ENCODE data around the gene IGF2R. TPM values are rescaled to one million over a fixed set of nuclear protein-coding genes. Genes with fewer than 3 reads are reported as not detected.

IGF2R gene
- total RNA-seq, 4 donors from 2014 or later = 48.8 to 106 (median 92.3) TPM

DNA sequence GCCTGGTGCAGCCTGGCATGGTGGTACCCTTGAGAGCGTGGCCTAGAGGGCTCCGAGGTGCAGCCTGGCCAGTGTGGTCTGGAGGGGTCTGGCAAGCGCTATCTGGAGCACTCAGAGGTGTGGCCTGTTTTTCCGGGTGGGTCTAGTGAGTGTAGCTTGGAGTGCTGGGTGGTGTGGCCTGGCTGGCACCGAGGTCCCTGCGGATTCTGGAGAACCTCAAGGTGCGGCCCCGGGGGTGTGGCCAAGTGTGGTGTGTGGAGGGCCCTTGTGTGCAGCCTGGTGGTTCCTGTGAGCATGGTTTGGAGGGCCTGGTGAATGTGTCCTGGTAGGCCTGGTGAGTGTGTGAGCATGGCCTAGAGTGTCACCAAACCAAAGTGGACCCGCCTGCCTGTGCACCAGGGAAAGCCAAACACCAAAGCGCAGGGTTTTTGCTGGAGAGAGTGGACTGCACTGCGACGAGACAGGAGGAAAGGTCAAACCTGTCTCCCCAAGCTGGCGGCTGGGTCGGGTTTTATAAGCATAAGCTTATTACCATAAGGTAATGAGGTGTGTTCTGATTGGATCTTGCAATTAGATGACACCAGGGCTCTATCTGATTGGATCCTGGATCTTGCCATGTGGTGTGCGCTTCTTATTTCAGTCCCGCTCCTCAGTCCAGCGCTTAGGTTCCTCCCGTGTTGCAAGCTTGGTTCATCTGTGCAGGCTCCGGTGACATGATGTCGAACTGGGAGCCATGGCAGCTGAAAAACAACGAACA is 35.7 kb downstream of the IGF2R start:
- no peak for DNase-seq
- no peaks in the 10 kb centered on the region for H3K27me3 ChIP-seq
- no peak overlapping the region for H3K4me3 ChIP-seq
- H3K27ac ChIP-seq = no peak overlapping the region
- no peaks in the 10 kb centered on the region for H3K36me3 ChIP-seq
- TF ChIP-seq POLR2A (IDR thresholded peaks at IDR 0.05) (no peak), POLR2AphosphoS5 (IDR thresholded peaks at IDR 0.05) (no peak), EP300 (IDR thresholded peaks at IDR 0.05; ENCODE audit: low read depth) (no peak)
- TF ChIP-seq, protein P1, sequence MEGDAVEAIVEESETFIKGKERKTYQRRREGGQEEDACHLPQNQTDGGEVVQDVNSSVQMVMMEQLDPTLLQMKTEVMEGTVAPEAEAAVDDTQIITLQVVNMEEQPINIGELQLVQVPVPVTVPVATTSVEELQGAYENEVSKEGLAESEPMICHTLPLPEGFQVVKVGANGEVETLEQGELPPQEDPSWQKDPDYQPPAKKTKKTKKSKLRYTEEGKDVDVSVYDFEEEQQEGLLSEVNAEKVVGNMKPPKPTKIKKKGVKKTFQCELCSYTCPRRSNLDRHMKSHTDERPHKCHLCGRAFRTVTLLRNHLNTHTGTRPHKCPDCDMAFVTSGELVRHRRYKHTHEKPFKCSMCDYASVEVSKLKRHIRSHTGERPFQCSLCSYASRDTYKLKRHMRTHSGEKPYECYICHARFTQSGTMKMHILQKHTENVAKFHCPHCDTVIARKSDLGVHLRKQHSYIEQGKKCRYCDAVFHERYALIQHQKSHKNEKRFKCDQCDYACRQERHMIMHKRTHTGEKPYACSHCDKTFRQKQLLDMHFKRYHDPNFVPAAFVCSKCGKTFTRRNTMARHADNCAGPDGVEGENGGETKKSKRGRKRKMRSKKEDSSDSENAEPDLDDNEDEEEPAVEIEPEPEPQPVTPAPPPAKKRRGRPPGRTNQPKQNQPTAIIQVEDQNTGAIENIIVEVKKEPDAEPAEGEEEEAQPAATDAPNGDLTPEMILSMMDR (IDR thresholded peaks at IDR 0.05) = no peak
- intact Hi-C loops (cut with DNase I; ENCODE audit: low total_unique reads) = no loop called here
- in situ Hi-C loops (cut with MboI; ENCODE audit: low pct_ligation_motif_present in 1 of 4, low pct_unique_long_range_greater_than_20kb in 1 of 4, low sequenced_read_pairs in 3 of 4) = no loop called here
- peaks cover 0 to 19% (median 2%) of the 10 kb centered on the region in 4 donors for H3K4me1 ChIP-seq
- no peaks in the 10 kb centered on the region for H3K9me3 ChIP-seq
- 96 to 100% methylated on average over 3 to 21 of the region's 21 CpGs for WGBS, 2 donors (ENCODE audit: low coverage in 1 of 2)

DNA sequence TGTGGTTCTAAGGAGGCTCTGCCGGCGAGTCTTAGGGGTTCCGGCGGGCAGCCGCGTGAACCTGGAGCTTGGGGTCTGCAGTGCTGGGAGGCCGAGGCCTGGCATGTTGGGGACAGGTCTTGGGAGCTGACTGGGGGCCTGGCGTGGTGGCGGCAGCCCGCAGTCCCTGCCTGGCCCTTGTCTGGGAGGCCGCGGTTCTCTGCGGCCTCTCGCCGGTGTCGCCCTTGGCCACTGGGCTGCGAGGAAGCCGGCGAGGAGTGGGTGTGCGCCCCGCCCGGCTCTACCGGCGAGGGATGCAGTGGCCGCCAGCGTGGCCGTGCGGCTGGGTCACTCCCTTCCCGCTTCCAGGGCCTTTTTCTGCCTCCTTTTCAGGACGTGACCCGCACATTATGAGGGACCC is 36.3 kb downstream of the IGF2R start:
- intact Hi-C loops (cut with DNase I; ENCODE audit: low total_unique reads) (no loop called here), in situ Hi-C loops (cut with MboI; ENCODE audit: low pct_ligation_motif_present in 1 of 4, low pct_unique_long_range_greater_than_20kb in 1 of 4, low sequenced_read_pairs in 3 of 4) (no loop called here)
- 94% methylated on average over 29 of the region's 31 CpGs; no CpG with 5 or more reads in 1 of the 2 donors for WGBS, 2 donors (ENCODE audit: low coverage in 1 of 2)

DNA sequence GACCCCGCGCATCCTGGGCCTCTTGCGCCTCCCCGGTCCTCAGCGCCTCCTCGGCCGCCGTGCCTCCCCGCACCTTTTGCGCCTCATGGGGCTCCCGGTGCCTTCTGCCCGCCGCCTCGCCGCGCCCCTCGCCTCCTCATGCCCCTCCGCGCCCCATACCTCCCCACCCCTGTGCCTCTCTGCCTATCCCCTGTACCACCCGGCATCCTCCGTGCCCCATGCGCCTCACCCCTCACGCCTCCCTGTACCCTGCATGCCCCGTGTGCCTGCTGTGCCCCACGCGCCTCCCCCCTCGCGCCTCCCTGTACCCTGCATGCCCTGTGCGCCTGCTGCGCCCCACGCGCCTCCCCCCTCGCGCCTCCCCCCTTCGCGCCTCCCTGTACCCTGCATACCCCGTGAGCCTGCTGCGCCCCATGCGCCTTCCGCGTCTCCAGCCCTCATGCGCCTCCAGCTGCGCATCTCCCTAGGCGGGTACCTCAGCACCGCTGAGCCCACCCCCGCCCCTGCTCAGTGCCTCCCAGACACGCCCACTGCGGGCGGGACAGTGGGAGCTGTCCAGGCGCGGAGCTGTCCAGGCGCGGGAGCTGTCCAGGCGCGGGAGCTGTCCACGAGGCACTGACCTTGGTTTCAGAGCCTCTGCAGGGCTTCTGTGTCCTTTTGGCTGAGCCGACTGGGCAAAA is 37.1 kb downstream of the IGF2R start:
- no peaks in the 10 kb centered on the region for H3K9me3 ChIP-seq
- no peak for DNase-seq
- H3K36me3 ChIP-seq = peaks cover 0 to 8% (median 3%) of the 10 kb centered on the region in 4 donors
- H3K27me3 ChIP-seq = no peaks in the 10 kb centered on the region
- intact Hi-C loops (cut with DNase I; ENCODE audit: low total_unique reads) = no loop called here
- in situ Hi-C loops (cut with MboI; ENCODE audit: low pct_ligation_motif_present in 1 of 4, low pct_unique_long_range_greater_than_20kb in 1 of 4, low sequenced_read_pairs in 3 of 4) = no loop called here
- WGBS, 2 donors (ENCODE audit: low coverage in 1 of 2) = 77 to 85% methylated on average over 26 to 54 of the region's 57 CpGs
- no peak for TF ChIP-seq POLR2AphosphoS5 (IDR thresholded peaks at IDR 0.05)
- TF ChIP-seq, protein P1 (IDR thresholded peaks at IDR 0.05) = no peak
- TF ChIP-seq POLR2A (IDR thresholded peaks at IDR 0.05) = no peak
- TF ChIP-seq EP300 (IDR thresholded peaks at IDR 0.05; ENCODE audit: low read depth) = no peak
- H3K27ac ChIP-seq = no peak overlapping the region
- H3K4me1 ChIP-seq = peaks cover 0 to 19% (median 2%) of the 10 kb centered on the region in 4 donors
- no peak overlapping the region for H3K4me3 ChIP-seq

More for the DNA sequence above, 36.3 kb downstream of the IGF2R start:
- TF ChIP-seq EP300 (IDR thresholded peaks at IDR 0.05; ENCODE audit: low read depth) (no peak), POLR2AphosphoS5 (IDR thresholded peaks at IDR 0.05) (no peak), POLR2A (IDR thresholded peaks at IDR 0.05) (no peak)
- TF ChIP-seq, protein P1 (IDR thresholded peaks at IDR 0.05) = no peak
- Histone ChIP-seq H3K9me3 (no peaks in the 10 kb centered on the region), H3K27me3 (no peaks in the 10 kb centered on the region), H3K27ac (no peak overlapping the region), H3K4me3 (no peak overlapping the region), H3K36me3 (peaks cover 0 to 3% (median under 1%) of the 10 kb centered on the region in 4 donors), H3K4me1 (peaks cover 0 to 19% (median 2%) of the 10 kb centered on the region in 4 donors)
- DNase-seq = no peak

DNA sequence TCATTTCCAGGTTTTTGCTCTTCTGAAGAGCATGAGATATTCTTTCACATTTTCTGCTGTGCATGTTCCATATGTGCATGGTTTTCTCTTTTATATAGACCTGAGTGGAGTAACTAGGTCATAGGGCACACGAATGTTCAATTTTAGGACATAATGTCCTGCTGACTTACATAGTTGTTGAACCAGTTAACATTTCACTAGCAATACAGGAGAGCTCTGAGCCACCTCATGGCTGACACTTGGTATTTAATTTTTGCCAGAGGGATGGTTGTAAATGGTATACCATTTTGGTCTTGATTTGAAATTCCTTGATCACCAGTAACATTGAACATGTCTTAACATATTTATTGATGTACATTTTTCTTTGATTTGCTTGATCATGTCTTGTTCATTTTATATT is 38.3 kb downstream of the IGF2R start:
- intact Hi-C loops (cut with DNase I; ENCODE audit: low total_unique reads) (no loop called here), in situ Hi-C loops (cut with MboI; ENCODE audit: low pct_ligation_motif_present in 1 of 4, low pct_unique_long_range_greater_than_20kb in 1 of 4, low sequenced_read_pairs in 3 of 4) (no loop called here)
- no peaks in the 10 kb centered on the region for H3K9me3 ChIP-seq
- H3K4me1 ChIP-seq = peaks cover 0 to 19% (median 2%) of the 10 kb centered on the region in 4 donors
- H3K27ac ChIP-seq = no peak overlapping the region
- WGBS, 2 donors (ENCODE audit: low coverage in 1 of 2) = 80 to 82% methylated on average over 1 of the region's 1 CpG
- H3K4me3 ChIP-seq = no peak overlapping the region
- H3K36me3 ChIP-seq = peaks cover 0 to 14% (median 5%) of the 10 kb centered on the region in 4 donors
- TF ChIP-seq, protein P1 (IDR thresholded peaks at IDR 0.05) = no peak
- no peak for TF ChIP-seq POLR2AphosphoS5 (IDR thresholded peaks at IDR 0.05)
- TF ChIP-seq POLR2A (IDR thresholded peaks at IDR 0.05) = no peak
- no peak for TF ChIP-seq EP300 (IDR thresholded peaks at IDR 0.05; ENCODE audit: low read depth)
- DNase-seq = no peak
- no peaks in the 10 kb centered on the region for H3K27me3 ChIP-seq
